BJ (cell line): Measurements from ENCODE around the gene UGT2B15. TPM values are rescaled to one million over a fixed set of nuclear protein-coding genes. Genes with fewer than 3 reads are reported as not detected.
"Not testable (repeated sequence)": the region's sequence is repeated elsewhere in the genome, so short reads cannot be mapped to it uniquely, and the experiment has no call there.

ENCODE experiments used
- CTCF ChIA-PET: fragments of 350-600 bp; formaldehyde crosslinking; extraction: SDS; loops from one replicate; lab custom pipeline; 2021; ENCODE audit warnings: antibody characterized with exemption, inconsistent platforms; lab: Yijun Ruan, JAX
- POLR2A ChIA-PET: fragments of 300-600 bp; sonication (Branson Sonifier 250); formaldehyde crosslinking; extraction: SDS; loops from one replicate; lab custom pipeline; 2021; ENCODE audit warnings: antibody characterized with exemption; lab: Charles Lee
- DNase-seq: peaks from one replicate; pipeline ENCODE4 v3.0.0-alpha.2; 2011; ENCODE audit warnings: low read depth
- H3K27me3 ChIP-seq: 2 replicates; pipeline ENCODE4 v1.6.0; 2011; ENCODE audit warnings: low read length; ENCODE audit not compliant: control insufficient read depth, insufficient read depth
- H3K36me3 ChIP-seq: 2 replicates; pipeline ENCODE4 v1.5.1; 2011; ENCODE audit warnings: low read length; ENCODE audit not compliant: control insufficient read depth, insufficient read depth
- H3K4me3 ChIP-seq: 2 replicates; pipeline ENCODE4 v1.5.1; 2011; ENCODE audit warnings: low read depth, mild to moderate bottlenecking, control low read depth, low read length
- CTCF ChIP-seq: IDR thresholded peaks from 2 replicates; pipeline ENCODE4 v1.5.1; 2011; ENCODE audit warnings: low read depth, mild to moderate bottlenecking, control low read depth, inconsistent platforms, low read length, moderate library complexity; ENCODE audit not compliant: insufficient read depth
- polyA minus RNA-seq: library from RNA; depleted of rRNA, polyadenylated mRNA; stranded (reverse); fragments of >200 nt; gene quantifications from 2 replicates; pipeline ENCODE4 v1.2.3, GENCODE V29; 2011; rRNA and poly(A)+ RNA removed
- polyA plus RNA-seq: library from polyadenylated mRNA; depleted of rRNA; stranded (reverse); fragments of >200 nt; gene quantifications from 2 replicates; pipeline ENCODE4 v1.2.3, GENCODE V29; 2011; rRNA removed

The UGT2B15 gene
- polyA plus RNA-seq, result not detected in 2 replicates
- polyA minus RNA-seq, result not detected in 2 replicates

GRCh38 chr4:68670479-68670939 lies at the start of gene UGT2B15:
Gene UGT2B15 (minus strand): TSS chr4:68670652. CDS start chr4:68670618, 34 bp downstream.
- H3K27me3 ChIP-seq, POLR2A ChIA-PET, DNase-seq, H3K36me3 ChIP-seq, H3K4me3 ChIP-seq: not testable (repeated sequence)
- CTCF ChIA-PET, result interaction anchor here (0.8 kb wide), 1 partner anchor 9 kb away, joined by 5 read pairs; no protein-coding TSS in a partner anchor

DNA sequence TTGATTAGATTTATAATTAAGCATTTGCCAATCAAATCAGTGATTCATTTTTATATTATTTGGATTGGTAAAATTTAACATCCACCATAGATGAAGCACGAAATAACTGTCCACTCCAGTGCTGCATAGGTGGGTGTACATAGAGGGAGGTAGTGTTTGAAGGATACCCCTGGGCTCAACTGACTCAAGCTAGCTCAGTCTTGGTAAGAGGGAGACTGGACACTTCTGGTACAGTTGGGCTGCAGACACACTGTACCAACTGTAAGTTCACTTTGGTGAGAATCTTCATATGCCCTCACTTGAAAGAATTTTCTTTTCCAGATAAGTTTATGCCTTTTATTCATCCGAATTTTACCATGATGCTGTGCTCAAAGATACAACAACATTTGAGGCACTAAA lies 48.6 kb upstream of the UGT2B15 start:
- ChIA-PET POLR2A (no interaction called here), CTCF (no interaction called here)
- no peak for DNase-seq
- Histone ChIP-seq H3K27me3 (no peaks in the 10 kb centered on the region), H3K4me3 (no peak overlapping the region), H3K36me3 (no peaks in the 10 kb centered on the region)
- TF ChIP-seq CTCF, result no peak

- Histone ChIP-seq H3K36me3 (no peaks in the 10 kb centered on the region), H3K4me3 (no peak overlapping the region), H3K27me3 (no peaks in the 10 kb centered on the region)
- ChIA-PET POLR2A (no interaction called here), CTCF (no interaction called here)
- no peak for DNase-seq
- TF ChIP-seq CTCF, result no peak
Measured at GRCh38 chr4:68718447-68719074, 48.1 kb upstream of the UGT2B15 start.

DNA sequence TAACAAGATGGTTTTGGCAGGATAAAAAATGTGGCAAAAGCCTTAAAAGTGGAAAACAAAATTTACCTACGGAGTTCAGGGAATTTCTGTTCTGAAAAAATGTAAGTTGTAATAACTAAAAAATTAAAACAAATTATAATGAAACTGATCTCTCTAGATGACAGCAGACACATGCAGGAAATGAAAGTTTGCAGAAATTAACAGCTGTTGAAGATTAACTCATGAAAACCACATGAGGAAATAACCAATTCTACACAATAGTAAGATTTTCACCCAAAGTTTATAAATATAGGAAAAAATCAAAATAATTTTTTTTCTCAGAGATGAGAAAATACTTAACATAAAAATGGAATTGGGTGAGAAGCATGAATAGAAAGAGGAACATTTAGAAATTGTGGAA lies 47.5 kb upstream of the UGT2B15 start:
- TF ChIP-seq CTCF, result no peak
- H3K27me3 ChIP-seq, result no peaks in the 10 kb centered on the region
- no peaks in the 10 kb centered on the region for H3K36me3 ChIP-seq
- ChIA-PET POLR2A (no interaction called here), CTCF (no interaction called here)
- DNase-seq, result no peak
- no peak overlapping the region for H3K4me3 ChIP-seq

- CTCF ChIA-PET, result no interaction called here
- TF ChIP-seq CTCF, result no peak
Measured at GRCh38 chr4:68714400-68714799, 43.9 kb upstream of the UGT2B15 start.

GRCh38 chr4:68712207-68712606 lies 41.8 kb upstream of the UGT2B15 start:
- POLR2A ChIA-PET, result no interaction called here
- TF ChIP-seq CTCF, result no peak
- no peak for DNase-seq
- no peak overlapping the region for H3K4me3 ChIP-seq
- no peaks in the 10 kb centered on the region for H3K36me3 ChIP-seq
- H3K27me3 ChIP-seq, result no peaks in the 10 kb centered on the region
- CTCF ChIA-PET, result no interaction called here

More at GRCh38 chr4:68714400-68714799, 43.9 kb upstream of the UGT2B15 start:
- no peak overlapping the region for H3K4me3 ChIP-seq
- no peaks in the 10 kb centered on the region for H3K36me3 ChIP-seq
- no peak for DNase-seq
- no peaks in the 10 kb centered on the region for H3K27me3 ChIP-seq
- POLR2A ChIA-PET, result no interaction called here
